Fibroblast of lung (primary cell): ENCODE data around the gene RPRD1B.

Source experiments
- EZH2 ChIP-seq: IDR thresholded peaks from 2 replicates; pipeline ENCODE4 v1.5.1; 2012; ENCODE audit warnings: low read length, control low read depth, mild to moderate bottlenecking; ENCODE audit errors: missing control alignments
- TF ChIP-seq, protein P1 (sequence below), 2 donors: IDR thresholded peaks in 1 of 2; conservative IDR thresholded peaks in 1 of 2; 1 replicate in 1 of 2; 2 replicates in 1 of 2; pipeline ENCODE4 v1.5.1; 2011 to 2012; ENCODE audit warnings: low read length in 2 of 2, control low read depth in 1 of 2, inconsistent platforms in 1 of 2, low read depth in 1 of 2, mild to moderate bottlenecking in 1 of 2

DNA sequence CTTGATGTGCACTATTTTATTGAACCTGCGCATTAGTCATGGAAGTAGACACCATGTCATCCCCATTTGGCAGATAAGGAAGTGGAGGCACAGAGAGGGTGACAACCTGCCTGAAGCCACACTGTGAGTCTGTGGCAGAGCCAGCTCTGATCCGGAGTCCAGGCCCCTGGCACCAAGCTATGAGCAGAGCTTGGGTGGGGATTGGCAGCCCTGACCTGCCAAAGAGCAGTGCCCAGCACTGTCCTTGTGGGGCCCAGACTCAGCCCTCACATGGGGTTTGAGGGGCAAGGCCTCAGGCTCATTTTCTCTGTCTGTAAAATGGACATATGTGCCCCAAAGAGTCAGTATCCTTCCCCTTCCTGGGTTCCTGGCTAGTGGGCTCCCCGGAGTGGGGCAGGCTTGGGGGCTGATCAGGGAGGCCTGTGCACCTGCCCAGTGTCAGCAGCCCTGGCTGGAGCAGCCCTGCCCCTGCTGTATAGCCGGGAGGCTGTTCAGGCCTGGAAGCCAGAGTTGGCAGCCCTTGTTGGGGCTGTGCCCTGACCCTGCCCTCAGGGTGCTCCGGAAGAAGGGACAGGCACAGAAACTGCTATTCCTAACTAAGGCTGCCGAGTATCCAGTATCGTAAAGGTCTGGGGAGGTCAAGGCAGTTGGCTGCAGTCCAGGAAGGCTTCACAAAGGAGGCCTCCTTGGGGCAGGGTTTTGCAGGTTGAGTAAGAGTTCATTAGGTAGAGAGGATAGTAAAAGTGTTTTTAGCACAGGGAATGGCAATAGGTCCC, 92.8 kb downstream of the RPRD1B start:
- TF ChIP-seq, protein P1, sequence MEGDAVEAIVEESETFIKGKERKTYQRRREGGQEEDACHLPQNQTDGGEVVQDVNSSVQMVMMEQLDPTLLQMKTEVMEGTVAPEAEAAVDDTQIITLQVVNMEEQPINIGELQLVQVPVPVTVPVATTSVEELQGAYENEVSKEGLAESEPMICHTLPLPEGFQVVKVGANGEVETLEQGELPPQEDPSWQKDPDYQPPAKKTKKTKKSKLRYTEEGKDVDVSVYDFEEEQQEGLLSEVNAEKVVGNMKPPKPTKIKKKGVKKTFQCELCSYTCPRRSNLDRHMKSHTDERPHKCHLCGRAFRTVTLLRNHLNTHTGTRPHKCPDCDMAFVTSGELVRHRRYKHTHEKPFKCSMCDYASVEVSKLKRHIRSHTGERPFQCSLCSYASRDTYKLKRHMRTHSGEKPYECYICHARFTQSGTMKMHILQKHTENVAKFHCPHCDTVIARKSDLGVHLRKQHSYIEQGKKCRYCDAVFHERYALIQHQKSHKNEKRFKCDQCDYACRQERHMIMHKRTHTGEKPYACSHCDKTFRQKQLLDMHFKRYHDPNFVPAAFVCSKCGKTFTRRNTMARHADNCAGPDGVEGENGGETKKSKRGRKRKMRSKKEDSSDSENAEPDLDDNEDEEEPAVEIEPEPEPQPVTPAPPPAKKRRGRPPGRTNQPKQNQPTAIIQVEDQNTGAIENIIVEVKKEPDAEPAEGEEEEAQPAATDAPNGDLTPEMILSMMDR (conservative IDR thresholded peaks at IDR 0.05 in 1 of 2, IDR thresholded peaks at IDR 0.05 in 1 of 2; ENCODE audit: low read depth in 1 of 2, low read length in 2 of 2) = no peak
- TF ChIP-seq EZH2 = no peak
